Fibroblast of villous mesenchyme (primary cell): ENCODE data around the gene SLC49A4. TPM values are rescaled to one million over a fixed set of nuclear protein-coding genes. Genes with fewer than 3 reads are reported as not detected.

Experiments
- DNase-seq: peaks from one replicate; pipeline ENCODE4 v3.0.0-alpha.2; 2010; ENCODE audit warnings: low read depth
- H3K4me3 ChIP-seq: 2 replicates; pipeline ENCODE4 v1.5.1; 2011; ENCODE audit warnings: low read depth, mild to moderate bottlenecking, low read length
- CTCF ChIP-seq: IDR thresholded peaks from 2 replicates; pipeline ENCODE4 v1.5.1; 2012; ENCODE audit warnings: low read depth, mild to moderate bottlenecking, low read length; ENCODE audit not compliant: insufficient read depth
- total RNA-seq: library from RNA; depleted of rRNA; stranded (reverse); fragments of >200 nt; gene quantifications from 2 replicates; pipeline ENCODE4 v1.2.3, GENCODE V29; 2012

SLC49A4 gene
- total RNA-seq, 1 donor = 40.2 TPM

DNA sequence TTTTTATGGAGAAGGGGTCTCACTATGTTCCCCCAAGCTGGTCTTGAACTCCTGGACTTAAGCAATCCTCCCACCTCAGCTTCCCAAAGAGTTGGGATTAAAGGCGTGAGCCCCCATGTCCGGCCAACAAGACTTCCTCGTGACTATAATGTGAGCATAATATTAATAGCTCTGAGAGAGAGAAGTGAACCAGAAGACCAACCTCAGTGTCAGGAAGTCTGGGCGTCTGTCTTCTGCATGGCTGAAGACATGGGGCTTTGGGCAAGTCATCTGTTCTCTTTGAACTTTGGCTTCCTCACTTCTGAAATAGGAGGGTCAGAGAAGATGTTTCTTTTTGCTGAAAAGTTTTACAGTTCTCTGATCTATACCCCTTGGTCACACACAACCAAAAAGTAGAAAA is 92.1 kb downstream of the SLC49A4 start:
- H3K4me3 ChIP-seq = no peak overlapping the region
- DNase-seq = no peak
- TF ChIP-seq CTCF = no peak

DNA sequence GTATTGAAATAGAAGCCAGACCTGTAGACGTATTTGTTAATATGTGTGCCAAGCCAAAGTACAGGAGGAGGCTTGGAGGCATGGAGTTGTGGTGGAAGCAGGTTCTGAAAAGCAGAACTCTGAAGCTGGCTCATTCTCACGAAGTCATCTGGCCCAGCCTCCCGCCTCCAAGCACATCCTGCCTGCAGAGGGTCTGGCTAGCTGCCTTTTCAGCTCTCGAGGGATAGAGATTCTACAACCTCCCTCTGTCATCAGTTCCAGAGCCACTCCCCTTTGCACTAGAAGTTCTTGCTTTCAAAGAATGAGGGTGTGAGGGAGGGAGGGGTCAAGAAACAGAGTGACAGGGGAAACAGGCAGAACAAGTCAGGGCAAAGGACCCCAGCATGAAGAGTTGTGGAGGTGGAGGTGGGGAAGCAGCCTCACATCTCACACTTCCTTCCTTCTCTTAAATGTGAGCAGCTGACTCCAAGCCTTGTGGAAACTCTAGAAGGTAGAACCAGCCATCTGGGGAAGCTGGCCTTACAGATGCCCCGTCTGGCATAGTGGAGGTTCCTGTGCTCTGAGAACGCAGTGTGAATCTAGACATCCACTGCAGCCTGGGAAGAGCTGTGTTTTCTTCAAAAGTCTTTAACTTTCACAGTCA is 95.3 kb downstream of the SLC49A4 start:
- no peak overlapping the region for H3K4me3 ChIP-seq
- TF ChIP-seq CTCF = no peak
- DNase-seq = peak; percentile 7

GRCh38 chr3:122890720-122891220 is 95.9 kb downstream of the SLC49A4 start:
- TF ChIP-seq CTCF = no peak
- no peak overlapping the region for H3K4me3 ChIP-seq
- DNase-seq = no peak

DNA sequence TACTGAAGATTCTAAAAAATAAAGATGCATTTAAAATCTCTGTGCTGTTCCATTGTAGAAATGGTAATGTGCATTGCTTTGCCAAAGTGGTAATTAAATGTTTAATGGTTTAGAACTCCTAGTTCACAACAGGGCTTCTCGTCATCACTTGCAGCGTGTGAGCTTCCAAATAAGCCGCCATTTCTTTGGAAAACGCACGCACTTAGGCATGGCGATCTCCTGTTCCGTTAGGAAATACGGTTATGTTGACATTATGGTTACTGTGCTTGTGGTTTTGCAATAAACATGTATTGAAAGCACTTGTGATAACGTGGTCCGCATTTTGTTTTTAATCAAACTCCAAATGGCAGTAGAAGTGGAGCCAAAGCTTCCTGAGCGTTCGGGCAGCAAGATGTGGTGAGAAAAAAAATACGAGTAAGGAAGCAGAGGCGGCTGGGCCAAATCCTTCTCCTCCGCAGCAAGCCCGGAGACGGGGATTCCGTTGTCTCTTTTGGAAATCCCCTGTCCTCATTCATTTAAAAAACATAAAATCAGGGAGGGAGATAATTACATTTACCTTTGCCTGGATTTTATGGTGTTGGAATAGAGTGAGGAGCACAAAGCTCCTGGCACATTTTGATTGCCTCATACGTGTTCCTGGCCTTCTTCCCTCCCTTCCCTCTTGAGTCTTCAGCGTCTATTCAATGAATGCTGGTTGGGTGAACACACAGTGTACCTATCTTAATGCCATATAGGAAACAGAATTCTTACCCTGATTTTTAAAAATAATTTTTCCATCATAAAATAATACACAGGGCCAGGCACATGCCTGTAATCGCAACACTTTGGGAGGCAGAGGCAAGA is 97.5 kb downstream of the SLC49A4 start:
- DNase-seq = no peak
- no peak for TF ChIP-seq CTCF
- no peak overlapping the region for H3K4me3 ChIP-seq

DNA sequence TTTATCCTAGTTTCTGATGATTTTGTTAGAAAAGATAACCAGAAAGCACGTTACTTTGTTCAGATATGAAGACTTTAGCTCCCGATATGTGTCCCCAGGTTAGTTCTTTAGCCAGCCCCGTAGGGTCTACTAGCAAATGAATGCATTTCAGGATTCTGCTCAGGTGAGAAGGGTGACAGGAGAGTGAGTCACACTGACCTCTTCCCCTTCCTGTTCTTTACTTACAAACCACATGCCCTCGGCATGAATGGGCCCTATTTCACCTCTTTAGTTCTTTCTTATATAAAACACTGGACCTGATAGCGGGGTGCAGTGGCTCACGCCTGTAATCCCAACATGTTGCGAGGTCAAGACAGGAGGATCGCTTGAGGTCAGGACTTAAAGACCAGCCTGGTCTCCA is 98.4 kb downstream of the SLC49A4 start:
- no peak for TF ChIP-seq CTCF

DNA sequence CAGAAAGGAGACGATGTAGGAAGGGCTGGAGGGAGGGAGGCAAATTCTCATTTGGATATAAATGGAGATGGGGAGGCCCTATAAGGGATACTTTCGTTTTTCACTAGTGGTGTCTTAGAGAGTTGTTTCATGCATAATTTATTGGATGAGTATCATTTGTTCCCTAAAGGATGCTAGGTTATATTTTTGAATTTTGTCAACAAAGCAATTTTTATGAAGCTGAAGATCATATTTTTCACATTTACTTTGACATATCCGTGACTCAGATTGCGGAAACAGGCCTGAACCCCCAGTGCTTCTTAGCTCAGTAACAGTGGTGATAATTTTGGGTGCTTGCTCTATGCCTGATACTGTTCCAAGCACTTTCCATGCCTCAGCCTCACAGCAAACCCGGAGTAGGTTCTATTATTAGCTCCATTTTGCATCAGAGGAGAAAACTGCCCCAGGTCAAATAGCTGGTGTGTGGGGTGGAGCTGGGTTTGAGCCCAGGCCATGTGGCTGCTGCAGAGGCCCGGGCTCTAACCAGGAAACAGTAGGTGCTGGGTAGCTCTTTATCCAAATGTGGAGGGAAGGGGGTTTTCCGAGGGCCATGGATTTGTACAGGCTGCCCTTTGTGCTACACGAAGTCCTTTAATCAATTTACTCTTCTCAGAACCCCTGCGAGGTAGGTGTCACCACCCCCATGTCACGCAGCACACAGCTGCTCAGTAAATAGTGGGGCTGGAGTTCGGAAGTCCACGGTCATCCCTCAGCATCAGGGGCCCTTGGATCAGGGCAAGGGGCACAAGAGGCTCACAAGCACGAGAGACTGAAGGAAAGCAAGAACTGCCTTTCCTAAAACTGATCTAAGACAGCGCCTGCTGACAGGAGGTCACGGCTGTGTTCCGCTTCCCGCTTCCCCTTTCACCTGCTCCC is 99.1 kb downstream of the SLC49A4 start:
- no peak overlapping the region for H3K4me3 ChIP-seq
- no peak for TF ChIP-seq CTCF
- DNase-seq = no peak

More for the DNA sequence above, 98.4 kb downstream of the SLC49A4 start:
- no peak overlapping the region for H3K4me3 ChIP-seq
- DNase-seq = no peak
